GM18870 (cell line): Measurements from ENCODE around the gene ROPN1B.

ENCODE experiments used
- ATAC-seq: cut with Tn5 transposase; IDR thresholded peaks from one replicate; pipeline ENCODE4 v1.9.1; 2021; ENCODE audit warnings: moderate library complexity; ENCODE audit not compliant: unreplicated experiment

ROPN1B gene

GRCh38 chr3:126026277-126026751 lies 57.3 kb downstream of the ROPN1B start:
- no peak for ATAC-seq

- no peak for ATAC-seq
These were observed 57.8 kb downstream of the ROPN1B start for GRCh38 chr3:126026761-126027160.

- no peak for ATAC-seq
These were observed 59.1 kb downstream of the ROPN1B start for GRCh38 chr3:126028096-126028495.

- ATAC-seq = no peak
These were observed 60.3 kb downstream of the ROPN1B start for GRCh38 chr3:126029241-126029640.

- no peak for ATAC-seq
These were observed 61.5 kb downstream of the ROPN1B start for GRCh38 chr3:126030455-126030854.

- no peak for ATAC-seq
These were observed 63.0 kb downstream of the ROPN1B start for GRCh38 chr3:126031981-126032471.
